NCI-H774 (cell line): ENCODE data around the gene SMAD3.
A peak's percentile ranks its signal among the peaks of the same experiment; 100 is the strongest.
"Not testable (repeated sequence)": the region's sequence is repeated elsewhere in the genome, so short reads cannot be mapped to it uniquely, and the experiment has no call there.

Source experiments
- DNase-seq: peaks from one replicate; lab custom pipeline; 2025; lab: John Stamatoyannopoulos, UW

Gene SMAD3

GRCh38 chr15:67065531-67066005, at the start of gene SMAD3:
TSS of gene SMAD3 (plus strand) at chr15:67065602. CDS start at chr15:67066155, 553 bp downstream.
- peak; percentile 74 for DNase-seq

- DNase-seq: no peak
Observed at GRCh38 chr15:67017311-67017710, 48.1 kb upstream of the SMAD3 start.

- DNase-seq: no peak
Observed at GRCh38 chr15:67018026-67018425, 47.4 kb upstream of the SMAD3 start.

GRCh38 chr15:67018441-67018840, 47.0 kb upstream of the SMAD3 start:
- no peak for DNase-seq

- no peak for DNase-seq
Observed at GRCh38 chr15:67019069-67019468, 46.3 kb upstream of the SMAD3 start.

- DNase-seq: no peak
Observed at GRCh38 chr15:67019884-67020520, 45.4 kb upstream of the SMAD3 start.

GRCh38 chr15:67020668-67021067, 44.7 kb upstream of the SMAD3 start:
- DNase-seq: not testable (repeated sequence)

GRCh38 chr15:67021455-67021854, 43.9 kb upstream of the SMAD3 start:
- DNase-seq: no peak

- DNase-seq: no peak
Observed at GRCh38 chr15:67022587-67023105, 42.8 kb upstream of the SMAD3 start.

GRCh38 chr15:67023517-67024313, 41.7 kb upstream of the SMAD3 start:
- no peak for DNase-seq

GRCh38 chr15:67024314-67024997, 40.9 kb upstream of the SMAD3 start:
- DNase-seq: no peak

GRCh38 chr15:67024998-67025368, 40.4 kb upstream of the SMAD3 start:
- DNase-seq: no peak

- DNase-seq: no peak
Observed at GRCh38 chr15:67025719-67026609, 39.4 kb upstream of the SMAD3 start.

- no peak for DNase-seq
Observed at GRCh38 chr15:67026610-67026967, 38.8 kb upstream of the SMAD3 start.

GRCh38 chr15:67028440-67028839, 37.0 kb upstream of the SMAD3 start:
- DNase-seq: not testable (repeated sequence)

GRCh38 chr15:67030036-67030762, 35.2 kb upstream of the SMAD3 start:
- peak; percentile 77 for DNase-seq

GRCh38 chr15:67031331-67031730, 34.1 kb upstream of the SMAD3 start:
- no peak for DNase-seq

GRCh38 chr15:67032608-67033007, 32.8 kb upstream of the SMAD3 start:
- no peak for DNase-seq

GRCh38 chr15:67033012-67033411, 32.4 kb upstream of the SMAD3 start:
- DNase-seq: no peak

- DNase-seq: no peak
Observed at GRCh38 chr15:67033571-67034044, 31.8 kb upstream of the SMAD3 start.

GRCh38 chr15:67035886-67036285, 29.5 kb upstream of the SMAD3 start:
- no peak for DNase-seq
